Naive B cell (primary cell): ENCODE results near the gene ATP10A. TPM values are rescaled to one million over a fixed set of nuclear protein-coding genes. Genes with fewer than 3 reads are reported as not detected.

ENCODE experiments used
- ATAC-seq, 2 donors: fragments of 150-1000 bp; cut with Tn5 transposase; 2 replicates each; pipeline ENCODE4 v1.10.0; 2021; ENCODE audit warnings: low read depth in 2 of 2, mild to moderate bottlenecking in 2 of 2, moderate library complexity in 2 of 2
- DNase-seq: peaks from one replicate; pipeline ENCODE4 v3.0.0; 2022
- H3K27ac Mint-ChIP-seq, 6 donors: one replicate each; pipeline ENCODE4 v1.8.0; 2020 to 2022; ENCODE audit warnings: mild to moderate bottlenecking in 6 of 6, mixed read lengths in 6 of 6, moderate library complexity in 5 of 6, inconsistent platforms in 2 of 6
- H3K27me3 Mint-ChIP-seq, 3 donors: one replicate each; pipeline ENCODE4 v1.8.0; 2021 to 2022; ENCODE audit warnings: mixed read lengths in 3 of 3, mild to moderate bottlenecking in 1 of 3
- H3K36me3 Mint-ChIP-seq, 2 donors: one replicate each; pipeline ENCODE4 v1.8.0; 2020 to 2022; ENCODE audit warnings: mixed read lengths in 2 of 2, inconsistent platforms in 1 of 2, mild to moderate bottlenecking in 1 of 2
- H3K4me1 Mint-ChIP-seq, 3 donors: one replicate each; pipeline ENCODE4 v1.8.0; 2020 to 2022; ENCODE audit warnings: mixed read lengths in 3 of 3, inconsistent platforms in 1 of 3, mild to moderate bottlenecking in 1 of 3, moderate library complexity in 1 of 3
- H3K4me3 Mint-ChIP-seq, 8 donors: one replicate each; pipeline ENCODE4 v1.8.0; 2020 to 2022; ENCODE audit warnings: mild to moderate bottlenecking in 8 of 8, mixed read lengths in 8 of 8, moderate library complexity in 8 of 8, inconsistent platforms in 2 of 8
- H3K9me3 Mint-ChIP-seq, 7 donors: one replicate each; pipeline ENCODE4 v1.8.0; 2020 to 2022; ENCODE audit warnings: mixed read lengths in 7 of 7, mild to moderate bottlenecking in 5 of 7, inconsistent platforms in 2 of 7, moderate library complexity in 1 of 7
- polyA plus RNA-seq, 6 donors: library from polyadenylated mRNA; unstranded; fragments of 300-500 nt; fragmentation: Illumina TruSeq; gene quantifications; one replicate each; pipeline ENCODE4 v1.2.3, GENCODE V29; 2021; ENCODE audit warnings: low read depth in 6 of 6

ATP10A gene
- polyA plus RNA-seq, 6 donors from 2014 or later, result 0.14 to 0.15 TPM; not detected in 4

- no peak overlapping the region for H3K27ac Mint-ChIP-seq
- no peak overlapping the region for H3K4me3 Mint-ChIP-seq
- H3K36me3 Mint-ChIP-seq, result no peaks in the 10 kb centered on the region
- no peaks in the 10 kb centered on the region for H3K4me1 Mint-ChIP-seq
- ATAC-seq, result no peak
- H3K9me3 Mint-ChIP-seq, result peaks cover 3 to 13% (median 7%) of the 10 kb centered on the region in 7 donors
- no peak for DNase-seq
- no peaks in the 10 kb centered on the region for H3K27me3 Mint-ChIP-seq
Observed at GRCh38 chr15:25687689-25688088, 175.4 kb downstream of the ATP10A start.

GRCh38 chr15:25687276-25687675 lies 175.9 kb downstream of the ATP10A start:
- no peak for DNase-seq
- ATAC-seq, result no peak
- Mint-ChIP-seq H3K27ac (no peak overlapping the region), H3K9me3 (peaks cover 3 to 13% (median 7%) of the 10 kb centered on the region in 7 donors), H3K4me1 (no peaks in the 10 kb centered on the region), H3K36me3 (no peaks in the 10 kb centered on the region), H3K4me3 (no peak overlapping the region), H3K27me3 (no peaks in the 10 kb centered on the region)

GRCh38 chr15:25686780-25687179 lies 176.3 kb downstream of the ATP10A start:
- Mint-ChIP-seq H3K27me3 (no peaks in the 10 kb centered on the region), H3K27ac (no peak overlapping the region), H3K4me3 (no peak overlapping the region), H3K9me3 (peaks cover 3 to 13% (median 7%) of the 10 kb centered on the region in 7 donors), H3K4me1 (no peaks in the 10 kb centered on the region), H3K36me3 (no peaks in the 10 kb centered on the region)
- no peak for ATAC-seq
- no peak for DNase-seq

- Mint-ChIP-seq H3K4me1 (no peaks in the 10 kb centered on the region), H3K4me3 (no peak overlapping the region), H3K27ac (no peak overlapping the region), H3K9me3 (peaks cover 3 to 13% (median 7%) of the 10 kb centered on the region in 7 donors), H3K36me3 (no peaks in the 10 kb centered on the region), H3K27me3 (no peaks in the 10 kb centered on the region)
- DNase-seq, result no peak
- no peak for ATAC-seq
Observed at GRCh38 chr15:25684521-25685431, 178.4 kb downstream of the ATP10A start.

- peaks cover 3 to 13% (median 7%) of the 10 kb centered on the region in 7 donors for H3K9me3 Mint-ChIP-seq
- no peaks in the 10 kb centered on the region for H3K36me3 Mint-ChIP-seq
- H3K27me3 Mint-ChIP-seq, result no peaks in the 10 kb centered on the region
- H3K4me3 Mint-ChIP-seq, result no peak overlapping the region
- ATAC-seq (no peak), DNase-seq (no peak)
- H3K27ac Mint-ChIP-seq, result no peak overlapping the region
- no peaks in the 10 kb centered on the region for H3K4me1 Mint-ChIP-seq
Observed at GRCh38 chr15:25683911-25684310, 179.2 kb downstream of the ATP10A start.

- Mint-ChIP-seq H3K4me3 (no peak overlapping the region), H3K27ac (no peak overlapping the region), H3K4me1 (no peaks in the 10 kb centered on the region), H3K27me3 (no peaks in the 10 kb centered on the region), H3K36me3 (no peaks in the 10 kb centered on the region), H3K9me3 (peaks cover 3 to 13% (median 7%) of the 10 kb centered on the region in 7 donors)
- ATAC-seq, result no peak
- DNase-seq, result no peak
Observed at GRCh38 chr15:25683415-25683814, 179.7 kb downstream of the ATP10A start.

- Mint-ChIP-seq H3K4me1 (no peaks in the 10 kb centered on the region), H3K27ac (no peak overlapping the region), H3K27me3 (no peaks in the 10 kb centered on the region), H3K4me3 (no peak overlapping the region), H3K9me3 (peaks cover 3 to 13% (median 7%) of the 10 kb centered on the region in 7 donors), H3K36me3 (no peaks in the 10 kb centered on the region)
- DNase-seq (no peak), ATAC-seq (no peak)
Observed at GRCh38 chr15:25682340-25682739, 180.8 kb downstream of the ATP10A start.

- Mint-ChIP-seq H3K4me3 (no peak overlapping the region), H3K27ac (no peak overlapping the region), H3K27me3 (no peaks in the 10 kb centered on the region), H3K9me3 (peaks cover 3 to 13% (median 7%) of the 10 kb centered on the region in 7 donors), H3K36me3 (no peaks in the 10 kb centered on the region), H3K4me1 (no peaks in the 10 kb centered on the region)
- DNase-seq (no peak), ATAC-seq (no peak)
Observed at GRCh38 chr15:25680686-25681025, 182.5 kb downstream of the ATP10A start.

GRCh38 chr15:25679964-25680685 lies 183.0 kb downstream of the ATP10A start:
- Mint-ChIP-seq H3K27me3 (no peaks in the 10 kb centered on the region), H3K36me3 (no peaks in the 10 kb centered on the region), H3K27ac (no peak overlapping the region), H3K4me1 (no peaks in the 10 kb centered on the region), H3K4me3 (no peak overlapping the region), H3K9me3 (peaks cover 3 to 13% (median 7%) of the 10 kb centered on the region in 7 donors)
- no peak for ATAC-seq
- no peak for DNase-seq

- Mint-ChIP-seq H3K36me3 (no peaks in the 10 kb centered on the region), H3K4me3 (peak overlapping the region in 1 of 8 donors; percentile 21), H3K27me3 (no peaks in the 10 kb centered on the region), H3K27ac (no peak overlapping the region), H3K4me1 (no peaks in the 10 kb centered on the region), H3K9me3 (peaks cover 3 to 13% (median 7%) of the 10 kb centered on the region in 7 donors)
- DNase-seq (no peak), ATAC-seq (no peak)
Observed at GRCh38 chr15:25679492-25679891, 183.6 kb downstream of the ATP10A start.

GRCh38 chr15:25678500-25678855 lies 184.6 kb downstream of the ATP10A start:
- no peak for ATAC-seq
- Mint-ChIP-seq H3K27me3 (no peaks in the 10 kb centered on the region), H3K9me3 (peaks cover under 1 to 7% (median 4%) of the 10 kb centered on the region in 7 donors), H3K4me1 (no peaks in the 10 kb centered on the region), H3K27ac (no peak overlapping the region), H3K4me3 (no peak overlapping the region), H3K36me3 (no peaks in the 10 kb centered on the region)
- DNase-seq, result no peak

- no peak overlapping the region for H3K27ac Mint-ChIP-seq
- H3K4me3 Mint-ChIP-seq, result no peak overlapping the region
- no peak for DNase-seq
- H3K4me1 Mint-ChIP-seq, result no peaks in the 10 kb centered on the region
- ATAC-seq, result no peak
- peaks cover 0 to 2% (median under 1%) of the 10 kb centered on the region in 7 donors for H3K9me3 Mint-ChIP-seq
- H3K27me3 Mint-ChIP-seq, result peaks cover 0 to 1% (median under 1%) of the 10 kb centered on the region in 3 donors
- no peaks in the 10 kb centered on the region for H3K36me3 Mint-ChIP-seq
Observed at GRCh38 chr15:25677719-25678499, 185.2 kb downstream of the ATP10A start.

GRCh38 chr15:25676070-25676469 lies 187.1 kb downstream of the ATP10A start:
- ATAC-seq (no peak), DNase-seq (no peak)
- H3K27me3 Mint-ChIP-seq, result peaks cover 6 to 19% (median 15%) of the 10 kb centered on the region in 3 donors
- peaks cover 0 to 7% (median 0%) of the 10 kb centered on the region in 3 donors for H3K4me1 Mint-ChIP-seq
- no peak overlapping the region for H3K27ac Mint-ChIP-seq
- H3K36me3 Mint-ChIP-seq, result no peaks in the 10 kb centered on the region
- no peak overlapping the region for H3K4me3 Mint-ChIP-seq
- peaks cover 0 to 1% (median 0%) of the 10 kb centered on the region in 7 donors for H3K9me3 Mint-ChIP-seq
